WTC11 (cell line): ENCODE results near the gene RTP2. TPM values are rescaled to one million over a fixed set of nuclear protein-coding genes. Genes with fewer than 3 reads are reported as not detected.

Experiments used
- ATAC-seq: fragments of 200-7000 bp; cut with Tn5 transposase; 2 replicates; pipeline ENCODE4 v1.10.0; 2021; ENCODE audit warnings: mild to moderate bottlenecking, moderate library complexity
- CTCF ChIA-PET: fragments of 300-600 bp; sonication (Branson Sonifier 250); formaldehyde crosslinking; loops from one replicate; lab custom pipeline; 2021; ENCODE audit warnings: antibody characterized with exemption; lab: Charles Lee
- POLR2A ChIA-PET: fragments of 350-600 bp; sonication (Branson Sonifier 250); formaldehyde crosslinking; loops from one replicate; lab custom pipeline; 2021; ENCODE audit warnings: antibody characterized with exemption; lab: Charles Lee
- DNase-seq: peaks from one replicate; pipeline ENCODE4 v3.0.0; 2021; ENCODE audit warnings: low spot score
- H3K27ac Mint-ChIP-seq: 2 replicates; pipeline ENCODE4 v1.8.0; 2021; ENCODE audit warnings: mixed read lengths
- H3K27me3 Mint-ChIP-seq: 2 replicates; pipeline ENCODE4 v1.8.0; 2021; ENCODE audit warnings: low read depth, mild to moderate bottlenecking, moderate library complexity, mixed read lengths
- H3K36me3 Mint-ChIP-seq: 2 replicates; pipeline ENCODE4 v1.8.0; 2021; ENCODE audit warnings: mixed read lengths
- H3K4me1 Mint-ChIP-seq: 2 replicates; pipeline ENCODE4 v1.8.0; 2022; ENCODE audit warnings: mixed read lengths
- H3K4me3 Mint-ChIP-seq: 2 replicates; pipeline ENCODE4 v1.8.0; 2021; ENCODE audit warnings: mild to moderate bottlenecking, moderate library complexity, mixed read lengths
- H3K9me3 Mint-ChIP-seq: 2 replicates; pipeline ENCODE4 v1.8.0; 2021; ENCODE audit warnings: mixed read lengths
- AFF4 ChIP-seq: sonication (generic); formaldehyde crosslinking; IDR thresholded peaks from 2 replicates; pipeline ENCODE4 v1.8.1; 2023; ENCODE audit warnings: mild to moderate bottlenecking, missing genetic modification reagents, borderline replicate concordance
- ATF2 ChIP-seq: sonication (generic); formaldehyde crosslinking; IDR thresholded peaks from 2 replicates; pipeline ENCODE4 v1.8.1; 2022; ENCODE audit warnings: low read depth, missing genetic modification reagents, borderline replicate concordance
- ATF3 ChIP-seq: sonication (generic); formaldehyde crosslinking; conservative IDR thresholded peaks from 2 replicates; pipeline ENCODE4 v1.8.1; 2022; ENCODE audit warnings: mild to moderate bottlenecking, missing genetic modification reagents
- ATF6 ChIP-seq: sonication (generic); formaldehyde crosslinking; IDR thresholded peaks from 2 replicates; pipeline ENCODE4 v1.8.1; 2023; ENCODE audit warnings: mild to moderate bottlenecking, missing genetic modification reagents
- EMX1 ChIP-seq: fragments of 250-450 bp; sonication (Bioruptor Pico); IDR thresholded peaks from 2 replicates; pipeline ENCODE4 v1.8.0; 2021; ENCODE audit warnings: mild to moderate bottlenecking
- FOXJ3 ChIP-seq: sonication (generic); formaldehyde crosslinking; IDR thresholded peaks from 2 replicates; pipeline ENCODE4 v1.9.0; 2021; ENCODE audit warnings: missing genetic modification reagents, mild to moderate bottlenecking, borderline replicate concordance
- GABPB1 ChIP-seq: sonication (generic); formaldehyde crosslinking; IDR thresholded peaks from 2 replicates; pipeline ENCODE4 v1.8.1; 2023; ENCODE audit warnings: mild to moderate bottlenecking, missing genetic modification reagents
- IRF2 ChIP-seq: sonication (generic); formaldehyde crosslinking; IDR thresholded peaks from 2 replicates; pipeline ENCODE4 v1.8.0; 2022; ENCODE audit warnings: low read depth, missing genetic modification reagents, borderline replicate concordance
- KAT7 ChIP-seq: sonication (generic); formaldehyde crosslinking; IDR thresholded peaks from 2 replicates; pipeline ENCODE4 v1.8.1; 2023; ENCODE audit warnings: missing genetic modification reagents, mild to moderate bottlenecking, borderline replicate concordance
- MLX ChIP-seq: sonication (generic); formaldehyde crosslinking; IDR thresholded peaks from 2 replicates; pipeline ENCODE4 v1.8.1; 2023; ENCODE audit warnings: mild to moderate bottlenecking, missing genetic modification reagents, moderate library complexity
- MXD4 ChIP-seq: fragments of 250-450 bp; sonication (Bioruptor Pico); IDR thresholded peaks from 2 replicates; pipeline ENCODE4 v1.8.0; 2021; ENCODE audit warnings: mild to moderate bottlenecking, moderate library complexity, borderline replicate concordance
- NR1H2 ChIP-seq: sonication (generic); formaldehyde crosslinking; IDR thresholded peaks from 2 replicates; pipeline ENCODE4 v1.9.0; 2021; ENCODE audit warnings: mild to moderate bottlenecking, moderate library complexity, missing genetic modification reagents
- NR3C1 ChIP-seq: sonication (generic); formaldehyde crosslinking; conservative IDR thresholded peaks from 2 replicates; pipeline ENCODE4 v1.8.1; 2023; ENCODE audit warnings: low read depth, mild to moderate bottlenecking, missing genetic modification reagents
- OVOL2 ChIP-seq: fragments of 250-450 bp; sonication (Bioruptor Pico); IDR thresholded peaks from 2 replicates; pipeline ENCODE4 v1.9.0; 2021; ENCODE audit warnings: mild to moderate bottlenecking, borderline replicate concordance
- ZNF138 ChIP-seq: sonication (generic); formaldehyde crosslinking; conservative IDR thresholded peaks from 2 replicates; pipeline ENCODE4 v1.8.1; 2022; ENCODE audit warnings: mild to moderate bottlenecking, moderate library complexity, missing genetic modification reagents
- ZNF219 ChIP-seq: sonication (generic); formaldehyde crosslinking; IDR thresholded peaks from 2 replicates; pipeline ENCODE4 v1.8.0; 2023; ENCODE audit warnings: missing genetic modification reagents, mild to moderate bottlenecking, borderline replicate concordance
- ZNF423 ChIP-seq: fragments of 250-450 bp; sonication (Bioruptor Pico); IDR thresholded peaks from 2 replicates; pipeline ENCODE4 v2.1.2; 2022; ENCODE audit warnings: mild to moderate bottlenecking, moderate library complexity
- ZNF512 ChIP-seq: sonication (generic); formaldehyde crosslinking; IDR thresholded peaks from 2 replicates; pipeline ENCODE4 v1.8.1; 2022; ENCODE audit warnings: missing genetic modification reagents, borderline replicate concordance
- total RNA-seq: library from RNA; stranded (reverse); gene quantifications from 3 replicates; pipeline ENCODE4 v1.2.3, GENCODE V29; 2021
- TF ChIP-seq, protein P1 (sequence below): sonication (generic); formaldehyde crosslinking; IDR thresholded peaks from 2 replicates; pipeline ENCODE4 v1.8.1; 2023; ENCODE audit warnings: mild to moderate bottlenecking, missing genetic modification reagents

Gene RTP2
- total RNA-seq, 1 experiment from 2014 or later, result not detected

- H3K4me1 Mint-ChIP-seq, result 0 out of 2 replicates have a peak, but pooled peaks cover 3% of the 10 kb centered on the region
- peak; percentile 29 for DNase-seq
- peaks cover 30% of the 10 kb centered on the region for H3K36me3 Mint-ChIP-seq
- ChIA-PET POLR2A (no interaction called here), CTCF (no interaction called here)
- H3K27me3 Mint-ChIP-seq, result peaks cover 2% of the 10 kb centered on the region; the same call in 1 of the 2 replicates
- no peak for ATAC-seq
- H3K9me3 Mint-ChIP-seq, result peaks cover 42% of the 10 kb centered on the region
- H3K4me3 Mint-ChIP-seq, result no peak overlapping the region
- no peak overlapping the region for H3K27ac Mint-ChIP-seq
- no peak for TF ChIP-seq AFF4
- no peak for TF ChIP-seq NR3C1 (CRISPR knock-in tag)
- TF ChIP-seq MLX (CRISPR knock-in tag), result no peak
- no peak for TF ChIP-seq OVOL2 (CRISPR knock-in tag)
- no peak for TF ChIP-seq ZNF219 (CRISPR knock-in tag)
- no peak for TF ChIP-seq ZNF512 (CRISPR knock-in tag)
- TF ChIP-seq ATF2 (CRISPR knock-in tag), result no peak
- no peak for TF ChIP-seq FOXJ3 (CRISPR knock-in tag)
- no peak for TF ChIP-seq ZNF423 (CRISPR knock-in tag)
- no peak for TF ChIP-seq EMX1 (CRISPR knock-in tag)
- TF ChIP-seq IRF2 (CRISPR knock-in tag), result no peak
- no peak for TF ChIP-seq ATF6
- TF ChIP-seq KAT7, result no peak
- no peak for TF ChIP-seq ATF3 (CRISPR knock-in tag)
- TF ChIP-seq, all 79 proteins: peak for 0
These were observed 16.4 kb downstream of the RTP2 start for GRCh38 chr3:187685948-187686347.

DNA sequence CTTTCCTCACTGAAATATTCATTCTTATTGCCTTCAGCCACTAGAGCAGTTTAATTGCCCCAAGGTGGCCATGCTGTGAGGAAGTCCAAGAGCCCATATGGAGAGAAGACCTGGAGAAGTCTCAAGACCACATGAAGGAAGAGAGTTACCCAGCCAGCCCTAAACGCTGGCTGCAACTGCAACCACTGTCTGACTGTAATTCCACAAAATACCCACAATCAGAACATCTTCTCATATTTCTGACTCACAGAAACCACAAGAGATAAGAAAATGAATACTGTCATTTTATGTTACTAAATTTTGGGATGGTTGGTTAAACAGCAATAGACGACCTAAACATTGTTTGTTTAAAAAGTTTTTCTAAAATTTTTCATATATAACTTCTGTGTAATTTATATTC is 17.5 kb downstream of the RTP2 start:
- TF ChIP-seq EMX1 (CRISPR knock-in tag) (no peak), NR1H2 (CRISPR knock-in tag) (no peak), MXD4 (CRISPR knock-in tag) (no peak), GABPB1 (no peak), ZNF138 (CRISPR knock-in tag) (no peak), MLX (CRISPR knock-in tag) (no peak)
- TF ChIP-seq, protein P1, sequence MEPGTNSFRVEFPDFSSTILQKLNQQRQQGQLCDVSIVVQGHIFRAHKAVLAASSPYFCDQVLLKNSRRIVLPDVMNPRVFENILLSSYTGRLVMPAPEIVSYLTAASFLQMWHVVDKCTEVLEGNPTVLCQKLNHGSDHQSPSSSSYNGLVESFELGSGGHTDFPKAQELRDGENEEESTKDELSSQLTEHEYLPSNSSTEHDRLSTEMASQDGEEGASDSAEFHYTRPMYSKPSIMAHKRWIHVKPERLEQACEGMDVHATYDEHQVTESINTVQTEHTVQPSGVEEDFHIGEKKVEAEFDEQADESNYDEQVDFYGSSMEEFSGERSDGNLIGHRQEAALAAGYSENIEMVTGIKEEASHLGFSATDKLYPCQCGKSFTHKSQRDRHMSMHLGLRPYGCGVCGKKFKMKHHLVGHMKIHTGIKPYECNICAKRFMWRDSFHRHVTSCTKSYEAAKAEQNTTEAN, result no peak
- Mint-ChIP-seq H3K36me3 (peaks cover 30% of the 10 kb centered on the region), H3K4me3 (no peak overlapping the region), H3K27me3 (peaks cover 2% of the 10 kb centered on the region; the same call in 1 of the 2 replicates), H3K27ac (no peak overlapping the region), H3K4me1 (0 out of 2 replicates have a peak, but pooled peaks cover 3% of the 10 kb centered on the region), H3K9me3 (peaks cover 42% of the 10 kb centered on the region)
- POLR2A ChIA-PET, result no interaction called here
- no peak for ATAC-seq
- CTCF ChIA-PET, result interaction anchor here (1.1 kb wide), 1 partner anchor 365 kb away, joined by 4 read pairs; no protein-coding TSS in a partner anchor
- no peak for DNase-seq
